Mucosa of gallbladder (tissue), 1 donor: ENCODE data around the gene GIMAP2. TPM values are rescaled to one million over a fixed set of nuclear protein-coding genes. Genes with fewer than 3 reads are reported as not detected.

Experiments
- DNase-seq: peaks from one replicate; pipeline ENCODE4 v3.0.0-alpha.2; 2020; ENCODE audit warnings: low spot score
- total RNA-seq: library from RNA; stranded (reverse); gene quantifications from one replicate; pipeline ENCODE4 v1.2.1, GENCODE V29; 2021
- donor health status: DM: no; HTN: no; CAD: no.

Gene GIMAP2
- total RNA-seq, 1 donor from 2014 or later, result 19.1 TPM

GRCh38 chr7:150733482-150734095 lies 48.1 kb downstream of the GIMAP2 start:
- DNase-seq, result no peak

GRCh38 chr7:150734254-150734653 lies 48.7 kb downstream of the GIMAP2 start:
- DNase-seq, result no peak

GRCh38 chr7:150735596-150736358 lies 50.3 kb downstream of the GIMAP2 start:
- no peak for DNase-seq

GRCh38 chr7:150736864-150737263 lies 51.4 kb downstream of the GIMAP2 start:
- DNase-seq, result no peak

- DNase-seq, result no peak
Measured at GRCh38 chr7:150737265-150738055, 52.0 kb downstream of the GIMAP2 start, which contains the start of gene GIMAP5. TSS of gene GIMAP5 (plus strand) at chr7:150737418. CDS start at chr7:150740885, 3,467 bp downstream.

GRCh38 chr7:150738092-150738491 lies 52.6 kb downstream of the GIMAP2 start:
- DNase-seq, result no peak

GRCh38 chr7:150738591-150739001 lies 53.1 kb downstream of the GIMAP2 start:
- DNase-seq, result no peak

GRCh38 chr7:150739033-150739432 lies 53.5 kb downstream of the GIMAP2 start:
- DNase-seq, result no peak

GRCh38 chr7:150740053-150740452 lies 54.5 kb downstream of the GIMAP2 start:
- DNase-seq, result no peak

- no peak for DNase-seq
Measured at GRCh38 chr7:150742286-150742968, 56.9 kb downstream of the GIMAP2 start.

Other genes starting within 250 kb of the GIMAP2 start
- 11.4 TPM for gene GIMAP8, start 235.1 kb upstream of the GIMAP2 start, total RNA-seq
- gene GIMAP7, start 170.8 kb upstream of the GIMAP2 start, total RNA-seq, result 16.9 TPM
- gene GIMAP4, start 118.3 kb upstream of the GIMAP2 start, total RNA-seq, result 39.9 TPM
- gene GIMAP6, start 53.3 kb upstream of the GIMAP2 start, total RNA-seq, result 20.5 TPM
- 5.1 TPM for gene GIMAP1, start 30.9 kb downstream of the GIMAP2 start, total RNA-seq
- gene GIMAP5, start 51.7 kb downstream of the GIMAP2 start, total RNA-seq, result 9.8 TPM
- gene TMEM176B, start 114.7 kb downstream of the GIMAP2 start, total RNA-seq, result 304 TPM
- 246 TPM for gene TMEM176A, start 115.1 kb downstream of the GIMAP2 start, total RNA-seq
- gene AOC1, start 166.8 kb downstream of the GIMAP2 start, total RNA-seq, result 8.4 TPM